ENCODE results near the gene DLGAP1. TPM values are rescaled to one million over a fixed set of nuclear protein-coding genes. Genes with fewer than 3 reads are reported as not detected.

The DLGAP1 gene
- total and polyA plus RNA-seq, 2 of the 4 experiments (the other 2 are of a cell fraction) = under 0.01 to 0.09 TPM

GRCh38 chr18:3605954-3606443, 849.1 kb downstream of the DLGAP1 start:
- Histone ChIP-seq H3K9me3 (ENCODE audit: control insufficient read depth, insufficient read depth, low read length) (no peaks in the 10 kb centered on the region), H3K9ac (ENCODE audit: low read depth, low read length) (peak overlapping the region; percentile 100), H3K18ac (ENCODE audit: low read depth, low read length) (peak overlapping the region; percentile 99), H3K27me3 (ENCODE audit: control insufficient read depth, insufficient read depth, low read length) (no peaks in the 10 kb centered on the region), H2BK15ac (ENCODE audit: low read depth, low read length) (peak overlapping the region; percentile 79), H2AK9ac (replicated peaks; ENCODE audit: low read depth, low read length, poor library complexity) (peak overlapping the region; percentile 76), H4K20me1 (ENCODE audit: insufficient read depth, low read length) (no peaks in the 10 kb centered on the region), H3K4ac (ENCODE audit: low read depth, low read length) (peak overlapping the region; percentile 99), H3K79me1 (ENCODE audit: low read depth in 1 of 2, low read length in 2 of 2) (peaks cover 10 to 44% of the 10 kb centered on the region in 2 experiments), H3K23ac (ENCODE audit: low read depth, low read length) (peak overlapping the region; percentile 98), H2AK5ac (ENCODE audit: low read depth, low read length) (peak overlapping the region; percentile 95), H2BK5ac (ENCODE audit: low read depth, low read length, poor library complexity, severe bottlenecking) (peak overlapping the region; percentile 100), H4K5ac (ENCODE audit: low read depth, low read length) (peak overlapping the region; percentile 100), H3K4me2 (ENCODE audit: low read depth, low read length) (peak overlapping the region; percentile 100), H3K36me3 (ENCODE audit: control insufficient read depth, insufficient read depth, low read length) (no peaks in the 10 kb centered on the region), H2BK120ac (ENCODE audit: low read depth, low read length) (peak overlapping the region; percentile 99), H3K9me1 (ENCODE audit: insufficient read depth, low read length) (peaks cover 7% of the 10 kb centered on the region; the same call in 1 of the 2 replicates), H3K56ac (ENCODE audit: extremely low read depth, insufficient read depth, low read length) (peak overlapping the region; percentile 99), H2BK20ac (ENCODE audit: low read depth, low read length) (peak overlapping the region; percentile 94), H4K91ac (ENCODE audit: insufficient read depth, low read depth, low read length) (peak overlapping the region; percentile 99), H3K27ac (ENCODE audit: insufficient read depth, low read length) (peak overlapping the region; percentile 100), H2AFZ (replicated peaks; ENCODE audit: low read length, poor library complexity) (peak overlapping the region; percentile 73), H3K4me3 (ENCODE audit: insufficient read depth, low read depth, low read length) (peak overlapping the region; percentile 49), H3K14ac (replicated peaks; ENCODE audit: low read depth, low read length) (peak overlapping the region; percentile 97), H3K4me1 (ENCODE audit: control insufficient read depth, insufficient read depth, low read length) (peaks cover 12% of the 10 kb centered on the region), H4K8ac (ENCODE audit: low read depth in 2 of 2, low read length in 2 of 2) (peak overlapping the region; percentile 98)
- POLR2A ChIA-PET (ENCODE audit: unreplicated experiment) = interaction anchor here (0.6 to 2.8 kb wide), 7 partner anchors 18 to 155 kb away, joined by 3 to 11 read pairs (median 4); no protein-coding TSS in a partner anchor
- in situ Hi-C loops (cut with MboI; ENCODE audit: low sequenced_read_pairs) = loop anchor here (25.0 kb wide), 1 partner anchor 619 kb away; no protein-coding TSS in a partner anchor
- TF ChIP-seq NFE2L2 (IDR thresholded peaks at IDR 0.05; ENCODE audit: low read depth, low read length) (no peak), ELK1 (IDR thresholded peaks at IDR 0.05; ENCODE audit: borderline replicate concordance, low read depth, low read length) (no peak), MAFK (IDR thresholded peaks at IDR 0.05; ENCODE audit: low read depth, low read length) (no peak), USF2 (IDR thresholded peaks at IDR 0.05; ENCODE audit: low read depth, low read length) (no peak), CHD1 (IDR thresholded peaks at IDR 0.05; ENCODE audit: low read depth, low read length) (no peak), RAD21 (IDR thresholded peaks at IDR 0.05; ENCODE audit: low read length) (no peak), MAZ (IDR thresholded peaks at IDR 0.05; ENCODE audit: borderline replicate concordance, low read depth, low read length) (no peak), POLR2A (IDR thresholded peaks at IDR 0.05; ENCODE audit: low read depth, low read length) (no peak), RFX5 (IDR thresholded peaks at IDR 0.05; ENCODE audit: low read depth, low read length) (no peak), FOS (IDR thresholded peaks at IDR 0.05; ENCODE audit: low read depth, low read length) (no peak)
- CTCF ChIA-PET = interaction anchor here (1.2 to 2.5 kb wide), 3 partner anchors 9 to 60 kb away, joined by 3 to 9 read pairs (median 6); no protein-coding TSS in a partner anchor
- BruUV-seq (replicated peaks) = no TSS peak
- ATAC-seq (ENCODE audit: low read depth) (peak; percentile 1), DNase-seq (peak; percentile 62)
- intact Hi-C loops (cut with micrococcal nuclease) = no loop called here
- no CpG with 5 or more reads among the region's 9 CpGs for WGBS, 2 experiments (ENCODE audit: extremely low coverage in 2 of 2, insufficient read length in 1 of 2)
- dilution Hi-C loops (cut with HindIII; ENCODE audit: low sequenced_read_pairs, unreplicated experiment) = no loop called here
